HG03342 (cell line): ENCODE data around the gene ATRNL1.

Experiments used
- ATAC-seq: cut with Tn5 transposase; IDR thresholded peaks from one replicate; pipeline ENCODE4 v1.9.1; 2021; ENCODE audit warnings: mild to moderate bottlenecking, moderate library complexity; ENCODE audit not compliant: unreplicated experiment

Gene ATRNL1

GRCh38 chr10:115882021-115882420, 788.9 kb downstream of the ATRNL1 start:
- ATAC-seq = no peak

GRCh38 chr10:115883372-115883771, 790.2 kb downstream of the ATRNL1 start:
- ATAC-seq = no peak

DNA sequence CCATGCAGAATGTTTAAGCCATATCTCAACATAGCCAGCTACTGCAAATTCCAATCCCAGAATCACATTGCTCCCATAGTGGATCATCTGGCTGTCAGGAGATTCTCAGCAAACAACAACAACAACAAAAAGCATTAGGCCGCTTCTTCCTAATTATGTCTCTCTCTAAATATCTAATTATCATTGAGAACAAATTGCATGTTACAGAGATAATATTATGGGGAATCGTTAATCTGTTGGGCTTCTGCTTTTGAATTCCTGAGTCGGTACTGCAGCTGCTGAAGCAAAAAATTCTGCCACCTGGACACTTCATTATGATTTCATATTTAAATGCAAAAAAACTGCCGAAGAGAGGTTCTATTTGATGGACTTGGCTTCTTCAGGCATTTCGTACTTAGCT, 791.2 kb downstream of the ATRNL1 start:
- ATAC-seq = no peak

GRCh38 chr10:115895166-115895565, 802.0 kb downstream of the ATRNL1 start:
- no peak for ATAC-seq

- ATAC-seq = no peak
Observed at GRCh38 chr10:115898242-115898641, 805.1 kb downstream of the ATRNL1 start.

DNA sequence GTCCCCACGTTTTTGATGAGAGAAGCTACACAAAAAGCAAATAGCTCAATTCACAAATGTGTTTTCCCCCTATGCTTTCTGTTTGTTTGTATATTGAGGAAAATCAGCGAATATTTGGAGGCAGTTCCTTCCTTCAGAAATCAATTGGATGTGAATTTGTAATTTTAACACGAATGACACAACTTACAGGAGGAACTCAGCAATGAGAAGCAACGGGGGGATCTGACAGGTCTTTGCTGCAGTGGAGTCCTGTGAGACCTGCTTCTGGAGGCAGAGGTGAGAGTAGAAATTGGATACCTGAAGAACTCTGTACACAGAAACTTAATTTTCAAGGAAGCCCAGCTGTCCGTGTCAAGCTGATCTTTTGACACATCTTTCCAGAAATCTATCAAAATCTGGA, 809.4 kb downstream of the ATRNL1 start:
- ATAC-seq = no peak

- ATAC-seq = no peak
Observed at GRCh38 chr10:115903207-115903606, 810.0 kb downstream of the ATRNL1 start.

- ATAC-seq = no peak
Observed at GRCh38 chr10:115903845-115904244, 810.7 kb downstream of the ATRNL1 start.

- ATAC-seq = no peak
Observed at GRCh38 chr10:115909037-115909436, 815.9 kb downstream of the ATRNL1 start.

GRCh38 chr10:115909962-115910731, 817.0 kb downstream of the ATRNL1 start:
- ATAC-seq = no peak

GRCh38 chr10:115914475-115914874, 821.3 kb downstream of the ATRNL1 start:
- no peak for ATAC-seq

GRCh38 chr10:115915429-115915828, 822.3 kb downstream of the ATRNL1 start:
- ATAC-seq = no peak

- ATAC-seq = no peak
Observed at GRCh38 chr10:115918812-115919211, 825.6 kb downstream of the ATRNL1 start.

GRCh38 chr10:115921795-115922194, 828.6 kb downstream of the ATRNL1 start:
- ATAC-seq = no peak

- no peak for ATAC-seq
Observed at GRCh38 chr10:115931309-115931708, 838.1 kb downstream of the ATRNL1 start.

- ATAC-seq = no peak
Observed at GRCh38 chr10:115932099-115932498, 838.9 kb downstream of the ATRNL1 start.

DNA sequence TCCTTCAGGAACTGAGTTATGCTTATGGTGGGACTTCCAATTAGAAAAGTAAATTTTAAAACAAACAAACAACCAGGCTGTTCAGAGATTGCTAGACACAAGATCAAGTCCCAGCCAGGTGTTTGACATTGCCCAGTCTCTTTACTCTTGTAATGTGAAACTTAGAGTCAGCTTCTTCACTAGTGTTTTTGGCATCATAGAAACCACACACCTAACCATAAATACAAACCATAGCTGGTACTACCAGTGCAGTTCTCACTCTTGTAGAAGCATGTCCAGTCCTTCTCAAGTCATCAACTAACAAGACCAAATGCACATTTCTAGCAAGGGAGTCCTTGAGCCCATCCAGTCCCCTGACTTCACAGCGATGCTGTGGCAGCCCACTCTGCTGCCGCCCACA, 839.9 kb downstream of the ATRNL1 start:
- peak; percentile 68 for ATAC-seq

GRCh38 chr10:115935731-115936130, 842.6 kb downstream of the ATRNL1 start:
- no peak for ATAC-seq

- ATAC-seq = no peak
Observed at GRCh38 chr10:115936926-115937767, 844.0 kb downstream of the ATRNL1 start.

DNA sequence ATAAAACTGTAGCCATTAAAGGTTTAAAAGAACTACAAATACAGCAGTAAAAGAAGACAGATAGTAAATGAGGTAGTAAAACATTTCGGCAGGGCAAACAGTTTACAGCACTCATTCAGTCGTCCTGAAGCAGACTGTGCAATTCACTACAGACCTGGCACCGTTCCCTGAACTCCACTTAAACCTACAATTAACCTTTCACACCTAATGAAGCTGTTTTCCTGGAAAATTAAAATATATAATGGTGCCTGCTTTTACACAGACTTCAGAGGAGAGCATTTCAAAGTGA, 844.5 kb downstream of the ATRNL1 start:
- ATAC-seq = no peak

DNA sequence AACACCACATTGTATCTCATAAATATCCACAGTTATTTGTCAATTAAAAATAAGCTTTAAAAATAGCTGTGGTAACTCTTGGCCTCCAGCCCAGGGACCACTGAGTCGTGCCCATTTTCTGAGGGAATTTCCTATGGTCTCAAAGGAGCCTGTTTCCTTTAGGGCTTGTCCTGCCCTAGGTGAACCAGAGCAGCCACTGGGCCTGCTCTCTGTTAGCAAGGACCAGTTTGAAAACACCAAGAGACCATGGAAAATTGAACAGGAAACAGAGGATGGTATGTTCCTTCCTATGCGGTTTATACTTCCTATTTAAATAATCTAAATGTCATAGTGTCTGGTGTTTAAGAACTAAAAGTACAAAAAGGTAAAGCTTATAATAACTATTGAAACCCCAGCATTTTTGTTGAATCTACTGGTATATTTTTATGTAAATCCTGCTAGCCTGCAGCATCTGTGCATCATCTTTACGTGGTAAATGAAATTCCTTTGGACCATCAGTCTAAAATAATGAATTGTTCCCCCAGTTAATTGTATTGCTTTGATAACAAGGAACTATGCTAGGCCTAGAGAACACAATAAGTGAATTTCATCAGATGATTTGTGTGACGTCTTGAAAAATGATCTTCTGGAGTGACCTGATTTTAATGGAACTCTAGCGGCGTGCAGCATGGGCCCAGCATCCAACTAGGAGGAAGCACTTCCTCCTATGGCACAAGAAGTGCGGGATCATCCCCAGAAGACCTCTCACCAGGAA, 846.1 kb downstream of the ATRNL1 start:
- ATAC-seq = no peak

DNA sequence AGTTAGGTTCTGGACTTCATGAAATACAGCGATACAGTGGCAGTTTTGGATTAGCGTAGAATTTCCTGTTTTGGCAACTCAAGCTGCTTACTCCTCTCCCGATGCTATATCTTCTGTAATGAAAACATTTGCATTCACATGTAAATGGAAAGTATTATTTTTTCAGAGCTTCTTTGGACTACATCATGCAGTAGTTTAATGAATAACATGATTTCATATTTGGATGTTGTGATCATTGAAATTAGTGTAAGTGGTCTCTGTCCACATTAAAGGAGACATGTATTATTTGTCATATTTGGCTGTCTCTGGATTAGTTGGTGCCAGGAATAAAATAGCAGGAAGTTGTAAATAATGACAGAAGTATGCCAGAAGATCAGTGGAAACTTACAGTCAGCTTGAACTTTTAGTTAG, 848.2 kb downstream of the ATRNL1 start:
- ATAC-seq = no peak
